Measurements from ENCODE around the gene PTGER4.
"Not testable (repeated sequence)": the region's sequence is repeated elsewhere in the genome, so short reads cannot be mapped to it uniquely, and the experiment has no call there.

Gene PTGER4

GRCh38 chr5:40702027-40702426 is 22.3 kb downstream of the PTGER4 start:
- not testable (repeated sequence) for DNase-seq, H3K27ac Mint-ChIP-seq, H3K27me3 Mint-ChIP-seq, H3K4me3 Mint-ChIP-seq, H3K4me1 Mint-ChIP-seq, ATAC-seq
- H3K9me3 Mint-ChIP-seq = peaks cover 39 to 55% of the 10 kb centered on the region in 2 donors

GRCh38 chr5:40705484-40705883 is 25.8 kb downstream of the PTGER4 start:
- not testable (repeated sequence) for H3K4me3 Mint-ChIP-seq, ATAC-seq, H3K27ac Mint-ChIP-seq, DNase-seq, H3K27me3 Mint-ChIP-seq, H3K4me1 Mint-ChIP-seq
- H3K9me3 Mint-ChIP-seq = peaks cover 41 to 65% of the 10 kb centered on the region in 2 donors

- not testable (repeated sequence) for ATAC-seq, DNase-seq, H3K27me3 Mint-ChIP-seq, H3K4me3 Mint-ChIP-seq, H3K27ac Mint-ChIP-seq, H3K4me1 Mint-ChIP-seq
- peaks cover 6 to 19% of the 10 kb centered on the region in 2 donors for H3K9me3 Mint-ChIP-seq
Observed at GRCh38 chr5:40710575-40710974, 30.9 kb downstream of the PTGER4 start.

GRCh38 chr5:40714001-40714400 is 34.3 kb downstream of the PTGER4 start:
- no peaks in the 10 kb centered on the region for H3K27me3 Mint-ChIP-seq
- no peak for ATAC-seq
- H3K27ac Mint-ChIP-seq = no peak overlapping the region
- no peak overlapping the region for H3K4me3 Mint-ChIP-seq
- no peaks in the 10 kb centered on the region for H3K4me1 Mint-ChIP-seq
- peaks cover 0 to under 1% of the 10 kb centered on the region in 2 donors for H3K9me3 Mint-ChIP-seq
- DNase-seq = no peak

GRCh38 chr5:40716000-40716399 is 36.3 kb downstream of the PTGER4 start:
- Mint-ChIP-seq H3K27ac (no peak overlapping the region), H3K27me3 (no peaks in the 10 kb centered on the region), H3K4me3 (no peak overlapping the region), H3K4me1 (no peaks in the 10 kb centered on the region), H3K9me3 (peaks cover 0 to 3% of the 10 kb centered on the region in 2 donors)
- DNase-seq = no peak
- ATAC-seq = peak; percentile 48

- Mint-ChIP-seq H3K27me3 (no peaks in the 10 kb centered on the region), H3K27ac (no peak overlapping the region), H3K4me1 (no peaks in the 10 kb centered on the region), H3K4me3 (no peak overlapping the region), H3K9me3 (peaks cover 0 to 3% of the 10 kb centered on the region in 2 donors)
- ATAC-seq (no peak), DNase-seq (no peak)
Observed at GRCh38 chr5:40716590-40716989, 36.9 kb downstream of the PTGER4 start.

- no peak overlapping the region for H3K4me3 Mint-ChIP-seq
- ATAC-seq = no peak
- no peaks in the 10 kb centered on the region for H3K4me1 Mint-ChIP-seq
- H3K27ac Mint-ChIP-seq = peak overlapping the region in 1 of 2 donors; percentile 52
- DNase-seq = no peak
- H3K9me3 Mint-ChIP-seq = peaks cover 0 to 3% of the 10 kb centered on the region in 2 donors
- H3K27me3 Mint-ChIP-seq = no peaks in the 10 kb centered on the region
Observed at GRCh38 chr5:40717281-40717680, 37.6 kb downstream of the PTGER4 start.

- H3K9me3 Mint-ChIP-seq = peaks cover 0 to 3% of the 10 kb centered on the region in 2 donors
- DNase-seq (no peak), ATAC-seq (no peak)
- no peak overlapping the region for H3K4me3 Mint-ChIP-seq
- H3K4me1 Mint-ChIP-seq = no peaks in the 10 kb centered on the region
- H3K27ac Mint-ChIP-seq = no peak overlapping the region
- no peaks in the 10 kb centered on the region for H3K27me3 Mint-ChIP-seq
Observed at GRCh38 chr5:40720069-40720468, 40.4 kb downstream of the PTGER4 start.

- not testable (repeated sequence) for H3K4me3 Mint-ChIP-seq, H3K4me1 Mint-ChIP-seq, H3K9me3 Mint-ChIP-seq, H3K27me3 Mint-ChIP-seq, H3K27ac Mint-ChIP-seq, DNase-seq
- peak; percentile 80 for ATAC-seq
Observed at GRCh38 chr5:40722497-40722911, 42.8 kb downstream of the PTGER4 start.

- Mint-ChIP-seq H3K27ac (no peak overlapping the region), H3K27me3 (no peaks in the 10 kb centered on the region), H3K4me1 (peaks cover 30% of the 10 kb centered on the region), H3K4me3 (no peak overlapping the region), H3K9me3 (no peaks in the 10 kb centered on the region)
- DNase-seq (no peak), ATAC-seq (no peak)
Observed at GRCh38 chr5:40733434-40733833, 53.7 kb downstream of the PTGER4 start.

GRCh38 chr5:40733879-40734563 is 54.3 kb downstream of the PTGER4 start:
- no peak for DNase-seq
- no peaks in the 10 kb centered on the region for H3K27me3 Mint-ChIP-seq
- H3K27ac Mint-ChIP-seq = no peak overlapping the region
- peaks cover 30% of the 10 kb centered on the region for H3K4me1 Mint-ChIP-seq
- H3K4me3 Mint-ChIP-seq = no peak overlapping the region
- H3K9me3 Mint-ChIP-seq = no peaks in the 10 kb centered on the region
- no peak for ATAC-seq

- Mint-ChIP-seq H3K4me3 (no peak overlapping the region), H3K27ac (peak overlapping the region in 1 of 2 donors; percentile 38), H3K4me1 (peaks cover 30% of the 10 kb centered on the region), H3K9me3 (no peaks in the 10 kb centered on the region), H3K27me3 (no peaks in the 10 kb centered on the region)
- DNase-seq (no peak), ATAC-seq (no peak)
Observed at GRCh38 chr5:40734986-40735385, 55.3 kb downstream of the PTGER4 start.

- Mint-ChIP-seq H3K27me3 (no peaks in the 10 kb centered on the region), H3K27ac (peak overlapping the region in 1 of 2 donors; percentile 8), H3K4me3 (no peak overlapping the region), H3K9me3 (peaks cover 2 to 3% of the 10 kb centered on the region in 2 donors), H3K4me1 (peaks cover 25% of the 10 kb centered on the region)
- ATAC-seq (no peak), DNase-seq (no peak)
Observed at GRCh38 chr5:40735609-40736008, 55.9 kb downstream of the PTGER4 start.

GRCh38 chr5:40736103-40736875 is 56.6 kb downstream of the PTGER4 start:
- Mint-ChIP-seq H3K27ac (peak overlapping the region in 1 of 2 donors; percentile 8), H3K4me3 (no peak overlapping the region), H3K9me3 (peaks cover 7 to 9% of the 10 kb centered on the region in 2 donors), H3K27me3 (no peaks in the 10 kb centered on the region), H3K4me1 (peaks cover 24% of the 10 kb centered on the region)
- DNase-seq (no peak), ATAC-seq (peak; percentile 71)

GRCh38 chr5:40738502-40738901 is 58.8 kb downstream of the PTGER4 start:
- H3K4me1 Mint-ChIP-seq = peaks cover 30% of the 10 kb centered on the region
- no peak overlapping the region for H3K27ac Mint-ChIP-seq
- H3K4me3 Mint-ChIP-seq = no peak overlapping the region

More at GRCh38 chr5:40738502-40738901, 58.8 kb downstream of the PTGER4 start:
- ATAC-seq = no peak
- Mint-ChIP-seq H3K9me3 (peaks cover 7 to 9% of the 10 kb centered on the region in 2 donors), H3K27me3 (no peaks in the 10 kb centered on the region)
- no peak for DNase-seq

Measured in stimulated activated naive CD8-positive, alpha-beta T cell treated with anti-CD3 and anti-CD28 coated beads, Interleukin-15, amount 100 ng/mL, for 72 hours (primary cell).